HL-60/S4 (cell line): ENCODE measurements around the gene SPTLC3.
"Not testable (repeated sequence)": the region's sequence is repeated elsewhere in the genome, so short reads cannot be mapped to it uniquely, and the experiment has no call there.

Experiments used
- in situ Hi-C: fragments of 300-500 bp; cut with MboI; formaldehyde crosslinking; loops from 2 replicates; pipeline ENCODE4 v1.14.3; 2022; ENCODE audit warnings: low sequenced_read_pairs

SPTLC3 gene

DNA sequence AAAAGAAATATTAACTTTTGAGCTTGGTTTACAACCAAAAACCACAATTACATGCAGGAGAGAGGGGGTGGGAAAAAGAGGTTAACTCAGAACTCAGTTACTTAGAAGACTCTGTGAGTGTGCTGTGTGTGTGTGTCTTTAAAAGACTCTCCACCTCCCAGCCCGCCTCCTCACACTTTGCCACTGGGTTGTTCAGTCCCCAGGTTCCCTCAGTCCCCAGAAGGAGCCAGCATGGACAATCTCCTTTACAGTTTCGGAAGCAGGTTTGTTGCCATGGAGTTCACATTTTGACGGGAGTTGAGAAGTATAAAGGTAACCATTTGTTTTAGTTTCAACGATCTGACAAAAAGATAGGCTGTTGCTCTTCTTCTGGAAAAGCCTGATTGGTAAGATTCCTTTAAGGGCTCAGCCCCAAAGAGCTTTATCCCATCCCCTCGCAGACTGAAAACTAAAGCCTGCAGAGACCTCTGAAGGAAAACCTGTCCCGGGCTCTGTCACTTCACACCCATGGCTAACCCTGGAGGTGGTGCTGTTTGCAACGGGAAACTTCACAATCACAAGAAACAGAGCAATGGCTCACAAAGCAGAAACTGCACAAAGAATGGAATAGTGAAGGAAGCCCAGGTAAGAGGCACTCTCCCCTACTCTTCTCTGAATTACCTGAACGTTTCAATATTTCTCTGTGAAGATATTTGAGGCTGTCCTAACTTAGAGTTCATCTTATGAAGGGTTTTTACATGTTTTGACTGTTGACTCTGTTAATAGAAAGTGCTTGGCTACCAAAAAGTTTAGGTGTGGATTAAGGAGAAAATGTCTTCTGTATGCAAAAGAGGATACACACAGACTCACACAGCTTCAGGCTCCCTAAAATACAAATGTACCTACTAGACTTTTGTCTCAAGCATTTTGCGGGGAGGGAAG, at the start of gene SPTLC3:
TSS of gene SPTLC3 (plus strand) at position 212 of the 921 bp plus-strand sequence. CDS start at position 508, 296 bp downstream.
- in situ Hi-C loops: no loop called here

DNA sequence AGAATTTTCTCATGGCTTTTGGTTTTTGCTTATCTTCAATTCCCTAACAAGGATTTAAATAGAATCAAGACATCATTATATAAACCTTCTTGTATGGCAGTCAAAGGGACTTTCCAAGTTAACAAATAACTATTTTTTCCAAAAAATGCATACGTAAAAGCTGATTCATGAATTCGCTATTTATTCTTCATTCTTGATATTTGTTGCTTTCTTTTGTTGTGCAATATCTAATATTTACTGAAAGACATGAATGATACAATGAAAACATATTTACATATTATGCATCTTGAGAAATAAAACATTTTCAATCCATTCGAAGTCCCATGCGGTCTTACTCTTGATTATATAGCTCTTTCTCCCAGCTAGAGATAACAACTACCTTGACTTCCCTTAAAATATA, 47.0 kb upstream of the SPTLC3 start:
- in situ Hi-C loops: no loop called here

DNA sequence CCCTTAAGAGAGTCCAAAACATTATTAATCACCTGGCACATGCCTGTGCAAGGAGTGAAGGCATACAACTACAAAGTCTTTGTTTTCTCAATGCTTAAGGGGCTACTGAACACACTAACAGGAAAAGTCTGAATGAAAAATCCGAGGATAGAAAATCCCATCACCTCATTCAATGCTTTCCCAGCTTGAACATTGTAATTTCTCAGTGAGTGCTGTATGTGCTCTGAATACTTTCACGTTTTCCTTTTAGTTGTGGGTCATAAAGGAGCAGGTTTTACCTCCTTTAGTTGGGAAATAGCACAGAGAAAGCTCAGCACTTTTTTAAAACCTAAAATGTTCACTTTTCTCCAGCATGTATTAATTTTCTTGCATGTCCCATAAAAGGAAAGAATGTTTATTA, 45.9 kb upstream of the SPTLC3 start:
- in situ Hi-C loops: no loop called here

DNA sequence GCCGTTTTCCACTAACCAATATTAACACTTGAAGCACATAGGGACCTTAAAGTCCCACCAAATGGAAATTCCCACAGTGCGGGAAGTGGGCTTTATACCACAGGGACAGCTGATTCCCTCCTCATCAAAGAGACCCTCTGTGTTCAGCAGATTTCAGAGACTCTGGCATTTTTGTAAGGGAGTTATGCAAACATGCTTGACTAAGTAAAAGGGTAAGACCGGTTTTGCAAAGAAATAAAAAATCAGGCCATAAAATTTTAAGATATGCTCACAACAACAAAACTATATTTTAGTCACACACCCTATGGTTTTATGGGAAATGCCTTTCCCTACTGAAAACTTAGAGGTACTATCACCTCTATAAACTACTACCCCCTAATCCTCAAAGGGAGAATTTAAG, 45.4 kb upstream of the SPTLC3 start:
- in situ Hi-C loops: no loop called here

DNA sequence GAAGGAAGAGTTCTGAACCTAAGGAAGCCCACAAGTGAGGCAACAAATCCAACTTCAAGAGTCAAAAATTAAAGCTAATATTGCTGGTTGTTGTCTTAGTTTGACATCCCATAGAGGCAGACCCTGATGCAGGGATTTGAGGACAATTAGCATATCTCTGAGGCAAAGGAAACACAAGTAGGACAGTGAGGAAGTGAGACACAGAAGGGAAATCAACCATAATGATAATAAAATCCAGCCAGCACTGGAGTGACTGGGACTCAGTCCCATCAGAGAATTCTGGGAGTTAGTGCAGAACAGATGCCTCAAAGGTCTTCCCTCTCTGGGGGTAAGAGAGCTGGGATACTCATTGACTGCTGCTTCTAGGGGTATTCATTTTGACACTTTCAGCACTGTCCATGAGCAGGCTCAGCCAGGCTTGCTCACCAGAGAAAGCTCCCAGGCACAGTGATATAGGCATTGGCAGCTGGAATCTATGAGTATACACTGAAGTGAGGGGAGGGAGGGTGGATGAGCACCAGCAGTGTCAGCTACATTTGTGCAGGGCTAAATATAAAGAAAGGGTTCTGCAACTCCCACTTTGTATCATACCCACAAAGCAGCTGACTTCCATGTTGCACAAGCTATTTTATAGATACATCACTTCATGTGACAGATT, 43.4 kb upstream of the SPTLC3 start:
- in situ Hi-C loops: no loop called here

DNA sequence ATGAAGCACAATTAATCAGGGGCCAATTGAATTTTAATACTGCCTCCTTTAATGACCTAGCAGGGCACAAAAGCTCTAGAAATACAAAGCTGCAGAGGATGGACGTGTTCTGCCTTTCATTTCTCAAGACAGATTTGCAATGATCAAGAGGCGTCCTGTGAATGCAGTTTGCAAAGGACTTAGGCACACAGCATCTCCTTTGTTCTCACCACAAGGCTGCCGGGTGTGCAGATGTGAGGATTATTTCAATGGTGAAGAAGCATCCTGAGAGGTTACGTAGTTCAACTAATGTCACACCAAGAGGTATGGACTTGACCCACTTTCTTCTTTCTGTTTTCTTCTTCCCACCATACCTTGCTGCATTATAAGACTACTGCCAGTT, 42.9 kb upstream of the SPTLC3 start:
- in situ Hi-C loops: no loop called here

DNA sequence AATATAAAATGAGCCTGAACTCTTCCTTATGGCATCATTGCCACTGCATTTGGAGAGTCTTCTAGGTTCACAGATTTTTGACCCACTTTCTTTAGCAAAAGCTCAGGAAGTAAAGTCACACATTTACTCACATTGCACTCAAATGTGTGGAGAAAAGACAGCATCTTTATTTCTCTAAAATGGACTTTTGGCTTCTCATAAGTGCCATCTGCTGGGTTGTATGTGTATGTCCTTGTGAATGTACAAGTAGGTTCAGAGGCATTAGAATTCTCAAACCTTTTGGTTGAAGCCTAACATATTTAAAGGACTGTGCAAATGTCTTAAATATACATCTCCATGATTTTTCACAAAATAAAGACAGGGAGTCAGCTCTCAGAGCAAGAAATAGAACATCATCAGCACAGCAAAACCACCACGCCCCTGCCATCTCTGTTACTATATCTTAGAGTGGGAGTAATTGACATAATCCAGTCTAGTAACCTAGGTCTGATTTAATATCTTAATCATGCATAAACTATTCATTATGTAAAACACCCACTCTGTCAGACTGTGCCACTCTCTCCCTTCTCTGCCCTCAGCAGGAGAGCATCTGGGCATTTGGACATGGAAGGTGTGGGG, 42.2 kb upstream of the SPTLC3 start:
- in situ Hi-C loops: no loop called here

DNA sequence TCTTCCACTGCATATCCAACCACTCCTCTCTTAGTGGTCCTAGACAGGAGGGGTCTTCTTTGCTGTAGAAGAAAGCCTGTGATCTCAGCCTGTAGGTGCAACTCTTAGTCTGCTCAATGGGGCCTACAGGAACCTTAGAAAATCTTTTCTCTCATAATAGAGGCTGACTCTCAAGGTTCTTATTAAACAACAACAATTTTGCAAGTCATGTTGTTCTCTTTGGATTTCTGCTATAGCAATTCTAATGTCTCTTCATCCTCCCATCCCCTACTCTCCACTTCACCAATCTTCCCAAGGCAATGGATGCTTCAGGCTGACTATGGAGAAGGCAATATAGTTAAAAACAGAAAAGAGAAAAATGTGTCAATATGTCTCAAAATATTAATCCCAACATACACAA, 40.8 kb upstream of the SPTLC3 start:
- in situ Hi-C loops: no loop called here

DNA sequence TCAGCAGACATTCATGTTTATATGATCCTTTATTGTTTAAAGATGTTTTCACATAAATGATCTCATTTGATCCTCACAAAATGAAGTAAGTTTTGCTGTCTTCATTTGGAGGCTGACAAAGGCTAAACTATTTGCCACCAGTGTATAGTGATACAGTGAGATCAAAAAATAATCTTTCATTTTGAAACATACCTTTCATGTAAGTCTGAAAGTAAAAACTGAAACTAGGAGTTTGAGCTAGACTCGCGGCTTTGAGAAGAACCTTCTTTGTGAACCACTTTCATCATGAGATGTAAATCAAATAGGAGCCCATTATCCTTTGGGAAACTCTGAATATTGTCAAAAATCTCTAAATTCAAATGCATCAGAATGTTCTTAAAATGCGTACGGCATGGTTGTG, 40.3 kb upstream of the SPTLC3 start:
- in situ Hi-C loops: no loop called here

DNA sequence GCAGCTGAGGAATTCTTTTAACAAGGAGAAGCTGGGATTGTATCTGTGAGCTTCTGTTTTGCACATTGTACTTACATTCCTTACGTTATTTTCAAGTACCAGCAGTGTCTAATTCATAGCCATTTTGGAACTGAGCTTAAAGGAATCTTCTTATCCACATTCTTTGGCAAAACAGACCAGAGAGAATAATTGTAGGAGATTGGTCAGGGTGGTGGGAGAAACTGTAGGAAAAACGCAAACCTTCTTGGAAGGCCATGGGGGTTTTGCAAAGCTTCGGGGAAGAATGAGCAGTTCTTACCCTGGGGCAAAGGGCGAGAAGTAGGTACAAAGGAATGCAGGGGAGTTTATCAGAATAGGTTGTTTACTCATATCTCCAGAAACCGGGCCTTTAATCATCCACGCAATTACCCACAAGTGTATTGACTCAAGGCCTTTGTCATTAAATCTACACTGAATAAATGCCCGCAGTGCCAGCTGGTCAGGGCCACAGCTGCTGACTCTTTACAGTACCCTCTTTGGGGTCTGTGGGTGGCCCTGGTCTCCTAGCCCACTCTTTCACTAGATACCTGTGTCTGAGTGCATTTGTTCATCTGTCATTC, 39.6 kb upstream of the SPTLC3 start:
- in situ Hi-C loops: no loop called here

DNA sequence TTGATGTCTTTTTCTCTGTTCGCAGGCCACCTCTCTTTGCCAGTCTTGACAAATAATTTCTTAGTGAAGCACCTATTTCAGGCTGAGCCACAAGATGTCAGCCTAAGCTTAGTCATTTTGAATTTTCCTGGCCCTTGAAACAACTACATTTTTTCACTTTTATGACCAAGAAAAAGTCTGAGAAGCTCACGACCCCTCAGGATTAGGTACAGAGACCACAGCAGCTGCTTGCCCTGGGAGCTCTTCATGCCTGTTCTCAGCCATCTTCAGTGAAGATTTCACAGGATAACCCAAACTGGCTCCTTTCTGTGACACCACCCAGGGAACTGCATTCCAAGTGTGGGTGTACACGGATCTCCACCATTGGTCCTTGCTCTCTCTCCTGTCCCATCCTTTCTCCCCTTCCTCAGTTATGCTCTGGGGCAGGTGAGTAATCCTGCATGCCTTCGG, 38.4 kb upstream of the SPTLC3 start:
- in situ Hi-C loops: no loop called here

DNA sequence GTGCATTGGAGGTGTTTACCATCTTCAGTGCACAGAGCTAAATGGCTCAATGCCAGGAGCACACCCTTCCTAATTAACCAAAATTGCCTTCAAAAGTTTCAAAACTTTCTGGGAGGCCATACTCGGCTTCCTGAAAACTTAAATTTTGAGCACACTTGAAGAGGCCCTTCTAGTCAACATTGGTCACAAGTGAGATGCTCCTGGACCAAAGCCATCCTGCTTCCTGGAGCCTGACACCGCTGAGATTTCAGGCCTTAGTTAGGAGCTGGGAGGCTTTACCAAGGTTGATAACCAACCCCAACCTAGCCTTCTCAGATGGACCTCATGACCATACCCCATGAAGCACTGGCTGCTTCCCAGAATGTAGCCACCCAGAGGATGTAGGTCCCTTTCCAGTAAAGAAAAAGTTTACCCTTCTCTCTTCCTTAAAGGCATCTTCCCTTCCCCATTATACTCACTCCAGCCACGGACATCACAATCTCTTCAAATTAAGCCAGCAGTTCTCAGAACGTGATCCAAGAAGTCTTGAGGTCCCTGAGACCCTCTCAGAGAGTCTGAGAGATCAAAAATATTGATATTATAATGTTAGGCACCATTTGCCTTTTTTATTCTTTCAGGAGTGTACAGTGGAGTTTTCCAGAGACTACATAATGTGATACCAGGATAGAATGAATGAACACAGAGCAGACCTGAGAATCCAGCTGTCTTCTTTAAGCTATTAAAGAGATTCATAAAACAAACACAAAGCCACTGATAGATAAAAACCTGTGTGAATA, 32.8 kb upstream of the SPTLC3 start:
- in situ Hi-C loops: no loop called here

DNA sequence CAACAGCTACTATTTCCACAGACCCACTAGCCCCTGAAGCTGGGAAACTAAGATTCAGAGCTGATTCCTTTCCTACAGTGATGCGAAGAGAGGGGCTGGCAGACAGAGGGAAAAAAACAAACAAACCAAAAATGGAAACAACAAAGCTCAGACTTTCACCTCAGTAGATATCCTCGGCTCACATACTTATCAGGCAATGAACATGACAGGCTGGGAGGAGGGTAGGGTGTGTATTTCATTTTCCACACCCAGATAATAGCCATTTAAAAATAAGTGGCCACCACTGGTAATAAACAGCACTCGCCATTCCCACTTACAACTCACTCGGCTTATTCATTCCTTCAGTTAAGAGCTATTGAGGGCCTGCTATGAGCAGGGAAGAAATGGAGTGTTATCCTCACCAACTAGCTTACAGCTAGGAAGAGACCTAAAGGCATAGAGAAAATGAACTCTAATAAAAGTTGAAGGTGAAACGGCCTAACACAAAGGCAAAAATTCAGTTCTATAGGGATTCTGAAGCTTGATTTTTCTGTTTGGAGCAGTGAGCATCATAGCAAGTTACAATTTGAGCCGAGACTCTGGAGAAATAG, 32.0 kb upstream of the SPTLC3 start:
- in situ Hi-C loops: no loop called here

DNA sequence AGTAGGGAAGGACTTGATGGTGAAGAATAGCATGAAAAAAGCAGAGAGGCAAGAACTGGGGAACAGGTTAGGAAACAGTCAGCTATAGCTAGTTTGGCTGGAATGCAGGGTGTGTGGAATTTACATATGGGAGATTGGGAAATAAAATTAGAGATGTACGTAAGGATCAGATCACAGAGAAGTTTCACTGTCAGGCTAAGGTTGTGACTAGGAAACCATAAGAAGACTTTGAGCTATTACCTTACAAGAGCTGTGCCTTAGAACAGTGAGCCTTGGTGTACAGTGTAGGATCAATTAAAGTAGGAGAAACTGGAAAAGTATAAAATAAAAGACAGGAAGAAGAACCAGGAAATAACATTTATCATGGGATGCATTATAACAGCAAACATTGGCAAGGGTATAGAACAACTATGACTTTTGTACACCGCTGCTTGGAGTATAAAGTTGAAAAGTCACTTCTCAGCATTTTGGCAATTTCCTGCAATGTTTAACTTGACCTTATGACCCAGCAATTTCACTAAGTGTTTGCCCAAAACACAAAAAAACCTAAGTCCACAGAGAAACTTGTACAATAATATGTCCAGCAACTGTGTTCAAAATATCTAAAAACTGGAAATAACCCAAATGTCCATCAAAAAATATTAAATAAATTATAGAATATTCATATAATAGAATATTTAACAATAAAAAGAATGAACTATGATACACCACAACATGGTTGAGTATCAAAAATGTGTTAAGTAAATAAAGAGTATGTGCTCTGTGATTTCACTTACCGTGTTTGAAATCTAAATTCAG, 31.2 kb upstream of the SPTLC3 start:
- in situ Hi-C loops: no loop called here

DNA sequence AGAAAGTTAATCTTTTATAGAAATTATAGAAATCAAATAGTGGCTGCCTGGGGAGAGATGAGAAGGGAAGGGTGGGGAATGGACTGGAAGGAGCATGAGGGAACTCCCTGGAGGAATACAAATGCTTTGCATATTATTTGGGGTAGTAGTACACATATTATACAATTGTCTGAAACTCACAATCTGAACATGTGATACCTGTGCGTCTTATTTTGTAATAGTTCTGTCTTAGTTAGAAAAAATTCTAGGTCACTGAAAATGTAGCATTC, 30.7 kb upstream of the SPTLC3 start:
- in situ Hi-C loops: no loop called here

DNA sequence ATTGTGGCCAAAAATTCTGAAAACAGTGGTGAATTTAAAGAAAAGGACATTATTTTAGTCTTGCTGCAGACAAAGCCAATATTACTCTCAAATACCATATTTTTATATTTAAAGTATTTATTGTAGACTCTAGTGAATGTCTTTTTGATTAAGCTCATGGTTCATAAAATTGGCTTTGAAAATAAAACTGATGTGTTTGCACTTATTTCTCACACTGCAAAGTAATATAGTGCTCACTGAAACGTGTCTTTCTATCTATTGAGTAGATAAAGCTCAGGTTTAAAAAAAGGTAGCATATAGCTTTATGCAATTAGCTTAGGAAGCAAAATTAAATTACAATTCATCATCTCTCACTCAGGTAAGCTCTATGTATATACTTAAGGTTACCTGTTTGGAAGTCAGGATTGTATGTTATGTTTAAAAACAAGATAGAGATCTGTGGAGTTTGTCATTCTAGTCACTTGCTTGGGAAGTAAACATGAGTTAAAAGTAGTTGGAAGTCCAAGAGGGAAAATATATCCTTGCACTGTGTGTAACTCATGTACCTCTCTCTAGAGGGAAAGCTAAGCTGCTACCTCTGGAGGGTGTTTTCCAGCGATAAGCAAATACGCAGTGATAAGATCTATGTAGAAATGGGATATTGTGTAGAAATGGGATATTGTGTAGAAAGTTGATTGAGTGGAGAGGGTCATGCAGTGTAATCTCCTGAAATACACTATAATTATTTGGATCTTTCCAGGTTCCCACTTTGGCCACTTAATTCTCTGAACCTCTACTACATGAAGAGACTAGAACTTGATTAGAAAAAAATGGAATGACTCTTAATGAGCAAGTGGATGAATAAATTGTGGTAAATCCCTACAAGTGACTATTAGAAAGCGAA, 29.9 kb upstream of the SPTLC3 start:
- in situ Hi-C loops: no loop called here

DNA sequence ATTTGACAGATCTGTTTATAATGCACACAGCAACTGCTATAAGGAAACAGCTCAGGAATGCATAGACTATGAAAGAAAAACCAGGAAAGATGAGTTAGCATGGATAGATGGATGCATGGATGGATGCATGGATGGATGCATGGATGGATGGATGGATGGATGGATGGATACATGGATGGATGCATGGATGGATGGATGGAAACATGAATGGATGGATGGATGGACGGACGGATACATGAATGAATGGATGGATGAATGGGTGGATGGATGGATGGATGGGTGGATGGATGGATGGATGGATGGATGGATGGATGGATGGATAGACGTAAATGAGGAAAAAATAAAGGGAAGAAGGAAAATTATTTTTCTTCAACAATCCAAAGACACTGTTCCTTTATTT, 29.1 kb upstream of the SPTLC3 start:
- in situ Hi-C loops: not testable (repeated sequence)

DNA sequence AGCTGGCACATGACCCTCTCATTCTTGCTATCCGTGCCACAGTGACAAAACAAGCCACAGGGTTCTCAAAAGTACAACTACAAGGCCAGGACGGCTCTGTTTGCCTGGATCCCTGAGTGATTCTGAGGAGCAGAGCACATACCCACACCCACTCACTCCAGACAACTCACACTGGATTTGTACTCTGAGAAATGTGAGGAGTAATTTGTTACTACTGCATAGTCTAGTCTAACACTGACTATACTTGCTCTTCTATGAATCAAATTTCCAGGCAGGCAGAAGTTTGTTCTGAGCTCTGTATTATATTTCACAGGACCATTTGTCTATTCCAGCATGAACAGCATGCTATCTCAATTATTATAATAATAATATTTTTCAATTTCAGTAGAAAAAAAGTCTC, 26.7 kb upstream of the SPTLC3 start:
- in situ Hi-C loops: no loop called here
